ENCODE results near the gene FN3KRP. TPM values are rescaled to one million over a fixed set of nuclear protein-coding genes. Genes with fewer than 3 reads are reported as not detected.

The FN3KRP gene
- polyA plus RNA-seq, 1 donor: 39.3 TPM

GRCh38 chr17:82687871-82688270 lies 28.6 kb upstream of the FN3KRP start:
- no peak for DNase-seq

DNA sequence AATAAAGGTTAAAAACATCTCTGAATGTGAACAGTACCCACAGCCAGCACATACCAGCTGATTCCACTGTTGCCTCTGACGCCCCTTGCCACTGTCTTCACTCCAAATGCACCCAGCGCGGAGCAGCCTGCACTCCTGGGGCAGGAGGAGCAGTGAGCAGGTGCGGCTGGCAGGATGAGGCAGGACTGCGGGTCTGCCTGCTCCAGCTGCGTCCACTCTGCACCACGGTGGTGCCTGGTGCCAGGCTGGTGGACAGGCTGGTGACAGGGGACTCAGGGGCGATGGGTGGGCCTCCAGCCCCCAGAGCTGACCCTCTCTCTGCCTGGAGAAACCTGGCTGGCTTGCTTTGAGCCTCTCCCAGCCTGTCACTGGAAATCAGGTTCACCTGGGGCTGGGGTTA lies 27.4 kb upstream of the FN3KRP start:
- no peak for DNase-seq

GRCh38 chr17:82690786-82691489 lies 25.6 kb upstream of the FN3KRP start:
- DNase-seq: no peak

DNA sequence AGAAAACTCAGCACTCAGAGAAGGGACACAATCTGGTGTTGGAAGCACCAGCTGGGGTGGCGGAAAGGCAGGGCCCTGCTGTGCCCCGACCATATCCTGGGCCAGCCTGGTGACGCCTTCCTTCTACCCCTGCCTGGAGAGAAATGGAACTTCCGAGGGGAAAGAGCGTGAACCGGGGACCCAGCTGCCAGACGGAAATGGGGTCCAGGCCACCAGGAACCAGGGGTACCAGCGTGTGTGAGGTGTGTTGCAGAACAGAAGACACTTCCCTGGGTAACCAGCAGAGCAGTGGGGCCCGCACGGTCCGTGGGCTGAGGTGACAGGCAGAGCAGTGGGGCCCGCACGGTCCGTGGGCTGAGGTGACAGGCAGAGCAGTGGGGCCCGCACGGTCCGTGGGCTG lies 24.8 kb upstream of the FN3KRP start:
- DNase-seq: no peak

- DNase-seq: no peak
Measured at GRCh38 chr17:82692268-82692667, 24.2 kb upstream of the FN3KRP start.

GRCh38 chr17:82693168-82693867 lies 23.2 kb upstream of the FN3KRP start:
- DNase-seq: no peak

DNA sequence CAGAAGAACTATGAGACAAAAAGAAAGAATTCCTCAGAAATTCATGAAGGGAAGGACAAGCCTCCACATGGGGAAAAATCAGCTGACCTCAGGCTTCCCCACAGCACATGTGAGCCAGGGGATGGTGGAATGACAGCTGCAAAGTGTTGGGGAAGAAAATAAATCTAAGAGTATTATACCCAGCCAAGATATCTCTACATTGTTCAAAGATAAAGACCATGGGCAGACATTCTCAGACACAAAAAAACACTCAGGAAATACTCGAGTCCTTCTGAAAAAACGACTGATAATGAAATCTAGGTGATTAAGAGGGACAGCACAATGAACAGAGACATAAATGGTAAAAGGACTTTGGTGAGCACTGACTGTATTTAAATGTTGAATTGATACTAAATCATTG lies 21.9 kb upstream of the FN3KRP start:
- no peak for DNase-seq

- DNase-seq: no peak
Measured at GRCh38 chr17:82696259-82696658, 20.2 kb upstream of the FN3KRP start.

GRCh38 chr17:82696916-82697807 lies 19.3 kb upstream of the FN3KRP start:
- no peak for DNase-seq

- no peak for DNase-seq
Measured at GRCh38 chr17:82697808-82698064, 18.8 kb upstream of the FN3KRP start.

DNA sequence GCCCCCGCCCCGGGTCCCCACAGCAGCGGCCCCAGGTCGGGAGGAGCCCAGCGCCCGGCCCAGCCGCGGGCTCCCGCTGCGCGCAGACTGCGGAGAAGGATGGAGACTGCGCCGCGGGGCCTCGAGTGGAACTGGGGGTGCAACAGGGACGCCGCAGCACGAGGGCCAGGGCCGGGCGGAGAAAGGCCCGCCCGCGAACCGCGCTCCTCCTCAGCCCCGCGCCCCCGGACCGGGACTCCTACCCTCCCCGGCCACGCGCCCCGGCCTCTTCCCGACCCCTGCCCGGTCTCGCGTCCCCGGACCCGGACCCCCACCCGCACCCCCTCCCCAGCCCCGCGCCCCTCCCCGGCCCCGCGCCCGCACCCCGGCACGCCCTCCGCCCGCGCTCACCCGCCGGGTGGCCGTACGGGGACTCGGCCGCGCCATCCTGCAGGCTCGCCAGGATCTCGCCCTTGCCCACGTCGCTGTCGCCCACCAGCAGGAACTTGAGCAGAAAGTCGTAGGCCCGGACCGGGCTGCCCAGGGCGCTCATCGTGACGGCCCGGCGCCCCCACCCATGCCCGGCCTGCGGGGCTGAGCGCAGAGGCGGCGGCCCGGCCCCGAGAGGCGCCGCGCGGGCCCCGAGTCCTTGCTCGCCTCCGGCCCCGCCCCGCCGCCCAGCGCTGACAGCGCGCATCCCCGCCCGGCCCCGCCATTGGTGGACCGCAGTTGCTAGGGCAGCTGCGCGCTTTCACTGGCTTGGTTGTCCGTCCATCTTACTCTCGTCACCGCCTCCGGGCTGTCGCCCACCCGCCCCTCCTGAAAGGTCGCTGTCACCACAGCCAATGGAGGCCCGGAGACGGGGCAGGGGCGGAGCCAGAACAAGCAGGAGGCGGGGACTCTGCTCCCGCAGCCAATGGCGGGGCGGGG lies 18.2 kb upstream of the FN3KRP start, which contains the start of gene RAB40B:
Gene RAB40B, minus strand, starts transcription at position 634 of the 909 bp plus-strand sequence. Its CDS starts 102 bp downstream, at position 532.
- DNase-seq: peak; percentile 98

GRCh38 chr17:82698974-82699442 lies 17.5 kb upstream of the FN3KRP start:
- DNase-seq: no peak

DNA sequence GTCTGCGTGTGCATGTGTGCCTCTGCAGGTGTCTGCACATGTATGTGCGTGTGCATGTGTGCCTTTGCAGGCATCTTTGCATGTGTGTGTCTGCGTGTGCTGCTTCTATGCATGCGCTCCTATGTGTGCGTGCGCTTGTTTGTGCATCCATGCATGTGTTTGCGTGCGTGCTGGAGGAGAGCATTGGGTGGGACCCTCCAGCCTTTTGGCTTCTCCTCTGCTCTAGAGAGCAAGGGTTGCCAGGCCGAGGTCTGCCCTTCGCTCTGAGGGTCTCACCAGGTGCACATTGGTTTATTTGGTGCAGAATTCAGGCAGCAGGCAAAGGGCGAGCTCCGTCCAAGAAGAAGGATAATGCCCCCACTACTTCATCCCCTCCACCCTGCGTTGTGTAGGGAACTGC lies 17.0 kb upstream of the FN3KRP start:
- DNase-seq: no peak

DNA sequence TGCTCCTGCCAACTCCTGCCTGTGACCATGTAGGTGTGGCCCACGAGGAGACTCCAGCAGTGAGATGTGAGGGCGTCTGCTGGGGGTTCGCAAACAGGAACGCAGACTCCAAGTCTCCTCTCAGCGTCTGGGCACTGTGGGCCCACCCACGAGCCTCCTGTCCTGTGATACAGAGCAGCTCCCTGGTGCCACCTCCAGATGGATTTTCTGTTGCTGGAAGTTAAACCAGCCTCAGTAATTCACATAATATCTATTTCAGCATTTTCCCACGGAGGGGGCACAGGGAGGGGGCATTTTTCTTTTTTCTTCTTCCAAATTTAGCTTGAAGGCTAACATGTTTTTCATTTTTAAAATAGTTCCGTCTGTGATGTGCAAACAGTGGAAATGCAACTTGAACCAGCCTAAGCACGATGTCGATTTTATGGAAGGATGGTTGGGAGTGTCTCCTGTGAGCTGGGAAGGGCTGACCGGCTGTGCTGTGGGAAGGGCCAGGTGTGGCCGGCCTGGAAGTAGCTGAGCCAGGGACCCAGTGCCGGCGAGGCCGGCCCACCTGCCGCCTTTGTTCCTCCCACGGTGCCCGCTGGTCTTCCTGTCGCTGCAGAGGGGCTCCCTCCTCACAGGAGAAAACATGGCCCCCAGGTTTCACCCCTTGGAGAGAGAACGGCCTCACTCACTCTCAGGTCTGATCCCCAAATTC lies 14.1 kb upstream of the FN3KRP start:
- no peak for DNase-seq

- no peak for DNase-seq
Measured at GRCh38 chr17:82703036-82703745, 13.3 kb upstream of the FN3KRP start.

DNA sequence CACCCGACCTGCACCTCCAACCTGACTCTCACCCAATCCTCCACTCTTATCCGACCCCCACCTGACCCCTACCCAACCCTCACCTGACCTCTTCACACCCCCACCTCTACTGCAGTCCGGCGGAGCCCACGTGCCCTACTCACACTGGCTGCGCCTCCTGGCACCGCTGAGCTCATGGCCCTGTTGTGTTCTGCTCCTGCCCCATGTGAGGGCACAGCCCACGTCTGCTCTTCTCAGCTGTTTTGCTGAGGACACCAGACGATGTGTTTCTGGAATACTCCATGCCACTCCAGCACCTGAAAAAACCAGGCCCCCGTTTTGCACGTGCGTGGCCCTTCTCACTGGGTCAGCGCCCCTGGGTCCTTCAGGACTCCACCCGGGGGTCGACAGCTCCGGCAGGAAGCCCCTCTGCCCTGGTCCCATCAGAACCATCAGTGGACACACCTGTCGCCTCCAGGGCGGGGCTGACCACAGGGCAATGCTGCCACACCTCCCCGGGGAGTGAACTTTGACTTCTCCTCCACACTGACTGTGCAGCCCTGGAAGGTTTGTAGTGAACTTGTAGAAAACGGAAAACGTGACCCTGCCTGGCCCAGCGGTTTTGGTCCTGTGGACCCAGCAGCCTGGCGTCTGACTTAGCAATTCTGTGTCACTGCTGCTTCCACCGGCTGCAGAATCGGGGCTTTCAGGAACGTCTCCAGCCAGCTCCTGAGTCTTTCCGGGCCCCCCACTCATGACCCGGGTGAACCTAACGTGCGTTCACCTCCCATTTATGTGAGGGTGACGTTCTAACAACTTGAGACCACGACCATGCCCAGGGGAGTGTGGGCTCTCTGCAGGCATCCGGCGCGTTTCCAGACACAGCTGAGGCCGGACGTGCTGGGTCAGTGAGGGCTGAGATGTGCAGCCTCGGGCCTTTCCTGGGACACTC lies 12.3 kb upstream of the FN3KRP start:
- no peak for DNase-seq

GRCh38 chr17:82704886-82705285 lies 11.6 kb upstream of the FN3KRP start:
- no peak for DNase-seq

DNA sequence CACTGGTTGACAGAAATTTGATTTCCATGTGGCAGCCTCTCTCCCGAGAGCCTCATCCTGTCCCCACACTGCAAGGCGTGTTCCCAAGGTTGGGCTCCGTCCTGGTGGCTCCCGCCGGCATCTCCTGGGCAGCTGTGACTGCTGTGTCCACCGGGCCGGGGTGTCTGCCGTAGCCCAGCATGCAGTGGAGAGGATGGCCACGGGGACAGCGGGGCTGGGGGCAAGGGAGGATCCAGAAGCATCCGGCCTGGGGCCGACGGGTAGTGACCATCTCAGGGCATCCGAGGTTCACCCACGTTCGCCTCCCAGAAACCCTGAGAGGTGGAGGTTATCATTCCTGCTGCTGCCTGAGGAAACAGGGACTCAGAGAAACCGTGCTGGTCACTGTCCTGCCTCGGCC lies 10.8 kb upstream of the FN3KRP start:
- DNase-seq: no peak

- DNase-seq: no peak
Measured at GRCh38 chr17:82709024-82709675, 7.4 kb upstream of the FN3KRP start.
